ENCODE results near the gene AP3D1. TPM values are rescaled to one million over a fixed set of nuclear protein-coding genes. Genes with fewer than 3 reads are reported as not detected.

Gene AP3D1
- total RNA-seq, 1 experiment from 2014 or later: 103 TPM

DNA sequence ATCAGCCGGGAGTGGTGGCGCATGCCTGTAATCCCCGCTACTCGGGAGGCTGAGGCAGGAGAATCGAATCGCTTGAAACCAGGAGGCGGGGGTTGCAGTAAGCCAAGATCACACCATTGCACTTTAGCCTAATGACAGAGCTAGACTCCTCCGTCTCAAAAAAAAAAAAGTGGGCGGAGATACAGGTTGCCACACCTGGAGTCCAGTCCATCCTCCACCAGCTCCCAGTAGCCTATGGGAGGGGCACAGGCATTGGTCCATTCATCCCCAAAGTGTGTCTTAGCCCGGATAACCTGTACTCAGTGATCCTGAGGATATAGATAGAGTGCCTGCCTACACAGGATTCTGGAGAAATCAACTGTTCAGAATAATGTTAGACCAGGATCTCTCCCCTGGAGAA lies 9.0 kb upstream of the AP3D1 start:
- no TSS peak for BruUV-seq (replicated peaks)
- no peak overlapping the region for H3K27ac ChIP-seq (ENCODE audit: low read length)
- no peak for ATAC-seq

DNA sequence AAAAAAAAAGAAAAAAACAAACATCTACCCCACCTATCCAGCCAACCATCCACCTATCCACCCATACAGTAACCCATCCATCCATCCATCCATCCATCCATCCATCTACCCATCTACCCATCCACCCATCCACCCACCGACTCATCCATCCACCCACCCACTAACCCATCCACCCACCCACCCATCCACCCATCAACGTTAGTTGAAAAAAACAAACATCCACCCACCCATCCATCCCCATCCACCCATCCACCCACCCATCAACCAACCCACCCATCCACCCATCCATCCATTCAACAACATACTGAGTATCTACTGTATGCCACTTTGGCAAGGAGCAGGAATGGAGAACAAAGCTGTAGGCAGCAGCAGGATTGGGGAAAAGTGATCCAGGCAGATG lies 6.1 kb upstream of the AP3D1 start:
- H3K27me3 ChIP-seq (ENCODE audit: low read length): no peaks in the 10 kb centered on the region
- H3K9ac ChIP-seq (ENCODE audit: low read length): no peak overlapping the region
- no peak overlapping the region for H2AFZ ChIP-seq (ENCODE audit: low read length)
- ChIA-PET POLR2A (ENCODE audit: unreplicated experiment) (no interaction called here), CTCF (no interaction called here)
- intact Hi-C loops (cut with micrococcal nuclease): no loop called here
- H3K4me2 ChIP-seq (ENCODE audit: low read length): no peak overlapping the region
- no peaks in the 10 kb centered on the region for H4K20me1 ChIP-seq (ENCODE audit: low read length)
- H3F3A ChIP-seq (ENCODE audit: low read length, unreplicated experiment): no peaks in the 10 kb centered on the region
- BruUV-seq (replicated peaks): no TSS peak
- no peak overlapping the region for H3K4me3 ChIP-seq (ENCODE audit: low read length)
- ATAC-seq: no peak
- H3K27ac ChIP-seq (ENCODE audit: low read length): no peak overlapping the region
- no peaks in the 10 kb centered on the region; the same call in 1 of the 2 replicates for H3K4me1 ChIP-seq (ENCODE audit: insufficient read depth, low read length)
- no peak for TF ChIP-seq EZH2phosphoT487 (IDR thresholded peaks at IDR 0.05; ENCODE audit: borderline replicate concordance, low read length)
- TF ChIP-seq, protein P1, sequence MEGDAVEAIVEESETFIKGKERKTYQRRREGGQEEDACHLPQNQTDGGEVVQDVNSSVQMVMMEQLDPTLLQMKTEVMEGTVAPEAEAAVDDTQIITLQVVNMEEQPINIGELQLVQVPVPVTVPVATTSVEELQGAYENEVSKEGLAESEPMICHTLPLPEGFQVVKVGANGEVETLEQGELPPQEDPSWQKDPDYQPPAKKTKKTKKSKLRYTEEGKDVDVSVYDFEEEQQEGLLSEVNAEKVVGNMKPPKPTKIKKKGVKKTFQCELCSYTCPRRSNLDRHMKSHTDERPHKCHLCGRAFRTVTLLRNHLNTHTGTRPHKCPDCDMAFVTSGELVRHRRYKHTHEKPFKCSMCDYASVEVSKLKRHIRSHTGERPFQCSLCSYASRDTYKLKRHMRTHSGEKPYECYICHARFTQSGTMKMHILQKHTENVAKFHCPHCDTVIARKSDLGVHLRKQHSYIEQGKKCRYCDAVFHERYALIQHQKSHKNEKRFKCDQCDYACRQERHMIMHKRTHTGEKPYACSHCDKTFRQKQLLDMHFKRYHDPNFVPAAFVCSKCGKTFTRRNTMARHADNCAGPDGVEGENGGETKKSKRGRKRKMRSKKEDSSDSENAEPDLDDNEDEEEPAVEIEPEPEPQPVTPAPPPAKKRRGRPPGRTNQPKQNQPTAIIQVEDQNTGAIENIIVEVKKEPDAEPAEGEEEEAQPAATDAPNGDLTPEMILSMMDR (conservative IDR thresholded peaks at IDR 0.05; ENCODE audit: low read depth, low read length): no peak
- TF ChIP-seq EZH2 (IDR thresholded peaks at IDR 0.05; ENCODE audit: low read length, unreplicated experiment): no peak
- no peaks in the 10 kb centered on the region for H3K9me3 ChIP-seq (ENCODE audit: low read length)
- H3K79me2 ChIP-seq (ENCODE audit: low read length): no peaks in the 10 kb centered on the region
- H3K36me3 ChIP-seq (ENCODE audit: low read depth, low read length): no peaks in the 10 kb centered on the region
- H3K9me2 ChIP-seq (replicated peaks; ENCODE audit: low read length): no peaks in the 10 kb centered on the region
- no peak for DNase-seq

More for the DNA sequence above, 9.0 kb upstream of the AP3D1 start:
- POLR2A ChIA-PET (ENCODE audit: unreplicated experiment): no interaction called here
- no peak for DNase-seq
- TF ChIP-seq EZH2phosphoT487 (IDR thresholded peaks at IDR 0.05; ENCODE audit: borderline replicate concordance, low read length) (no peak), EZH2 (IDR thresholded peaks at IDR 0.05; ENCODE audit: low read length, unreplicated experiment) (no peak)
- TF ChIP-seq, protein P1 (conservative IDR thresholded peaks at IDR 0.05; ENCODE audit: low read depth, low read length): no peak
- no peaks in the 10 kb centered on the region for H3F3A ChIP-seq (ENCODE audit: low read length, unreplicated experiment)
- H3K4me1 ChIP-seq (ENCODE audit: insufficient read depth, low read length): no peaks in the 10 kb centered on the region
- H3K4me2 ChIP-seq (ENCODE audit: low read length): no peak overlapping the region
- no peaks in the 10 kb centered on the region for H3K36me3 ChIP-seq (ENCODE audit: low read depth, low read length)
- no peaks in the 10 kb centered on the region for H3K9me3 ChIP-seq (ENCODE audit: low read length)
- CTCF ChIA-PET: no interaction called here
- no peak overlapping the region for H3K4me3 ChIP-seq (ENCODE audit: low read length)
- no peak overlapping the region for H3K9ac ChIP-seq (ENCODE audit: low read length)
- no peak overlapping the region for H2AFZ ChIP-seq (ENCODE audit: low read length)
- intact Hi-C loops (cut with micrococcal nuclease): no loop called here
- H3K79me2 ChIP-seq (ENCODE audit: low read length): peaks cover 12% of the 10 kb centered on the region
- H4K20me1 ChIP-seq (ENCODE audit: low read length): no peaks in the 10 kb centered on the region
- H3K27me3 ChIP-seq (ENCODE audit: low read length): no peaks in the 10 kb centered on the region
- H3K9me2 ChIP-seq (replicated peaks; ENCODE audit: low read length): no peaks in the 10 kb centered on the region

DNA sequence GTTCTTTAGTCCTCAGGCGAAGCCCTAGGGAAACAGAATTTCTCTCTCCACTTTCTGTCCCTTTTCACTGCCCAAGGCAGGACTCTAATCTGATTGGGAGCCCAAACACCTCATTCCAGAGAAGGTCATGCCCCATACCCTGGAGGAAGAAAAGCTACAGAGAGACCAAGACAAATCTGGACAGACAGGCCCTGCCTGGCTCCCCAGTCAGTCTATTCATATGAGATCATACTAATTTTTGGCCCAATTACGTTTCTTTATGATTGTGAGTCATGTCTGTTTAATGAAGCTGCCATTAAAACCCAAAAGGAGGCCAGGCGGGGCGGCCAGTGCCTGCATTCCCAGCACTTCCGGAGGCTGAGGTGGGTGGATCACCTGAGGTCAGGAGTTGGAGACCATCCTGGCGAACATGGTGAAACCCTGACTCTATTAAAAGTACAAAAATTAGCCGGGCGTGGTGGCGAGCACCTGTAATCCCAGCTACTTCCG lies 3.3 kb upstream of the AP3D1 start:
- no peaks in the 10 kb centered on the region for H3K27me3 ChIP-seq (ENCODE audit: low read length)
- peak; percentile 82 for DNase-seq
- peak overlapping the region; percentile 32; the same call in 1 of the 2 replicates for H2AFZ ChIP-seq (ENCODE audit: low read length)
- no peaks in the 10 kb centered on the region for H3K9me3 ChIP-seq (ENCODE audit: low read length)
- H3F3A ChIP-seq (ENCODE audit: low read length, unreplicated experiment): no peaks in the 10 kb centered on the region
- no peak overlapping the region for H3K4me3 ChIP-seq (ENCODE audit: low read length)
- H3K4me2 ChIP-seq (ENCODE audit: low read length): peak overlapping the region; percentile 59
- TF ChIP-seq, protein P1 (conservative IDR thresholded peaks at IDR 0.05; ENCODE audit: low read depth, low read length): no peak
- TF ChIP-seq EZH2 (IDR thresholded peaks at IDR 0.05; ENCODE audit: low read length, unreplicated experiment): no peak
- no peaks in the 10 kb centered on the region for H3K36me3 ChIP-seq (ENCODE audit: low read depth, low read length)
- intact Hi-C loops (cut with micrococcal nuclease): loop anchor here (5.0 kb wide), 1 partner anchor 57 kb away; the partner anchor contains the start of genes IZUMO4 and MOB3A
- peak overlapping the region; percentile 22; the same call in 1 of the 2 replicates for H3K9ac ChIP-seq (ENCODE audit: low read length)
- BruUV-seq (replicated peaks): no TSS peak
- H3K27ac ChIP-seq (ENCODE audit: low read length): peak overlapping the region; percentile 79
- H3K4me1 ChIP-seq (ENCODE audit: insufficient read depth, low read length): peaks cover 10% of the 10 kb centered on the region
- 0 out of 2 replicates have a peak, but pooled peaks cover 2% of the 10 kb centered on the region for H4K20me1 ChIP-seq (ENCODE audit: low read length)
- CTCF ChIA-PET: interaction anchor here (0.5 to 0.7 kb wide), 4 partner anchors 9 to 1570 kb away, joined by 3 to 8 read pairs (median 4); partner anchors contain the start of gene DOT1L
- POLR2A ChIA-PET (ENCODE audit: unreplicated experiment): no interaction called here
- no peaks in the 10 kb centered on the region for H3K9me2 ChIP-seq (replicated peaks; ENCODE audit: low read length)
- H3K79me2 ChIP-seq (ENCODE audit: low read length): peaks cover 16% of the 10 kb centered on the region
- peak; percentile 33 for ATAC-seq

All from PC-3 (cell line).